NCI-H146 treated with DMSO at 0.1 percent for 48 hours (cell line): ENCODE data around the gene ADGRG1.

ENCODE experiments used
- DNase-seq: peaks from one replicate; lab custom pipeline; 2025; ENCODE audit not compliant: unreplicated experiment; lab: John Stamatoyannopoulos, UW

Gene ADGRG1

DNA sequence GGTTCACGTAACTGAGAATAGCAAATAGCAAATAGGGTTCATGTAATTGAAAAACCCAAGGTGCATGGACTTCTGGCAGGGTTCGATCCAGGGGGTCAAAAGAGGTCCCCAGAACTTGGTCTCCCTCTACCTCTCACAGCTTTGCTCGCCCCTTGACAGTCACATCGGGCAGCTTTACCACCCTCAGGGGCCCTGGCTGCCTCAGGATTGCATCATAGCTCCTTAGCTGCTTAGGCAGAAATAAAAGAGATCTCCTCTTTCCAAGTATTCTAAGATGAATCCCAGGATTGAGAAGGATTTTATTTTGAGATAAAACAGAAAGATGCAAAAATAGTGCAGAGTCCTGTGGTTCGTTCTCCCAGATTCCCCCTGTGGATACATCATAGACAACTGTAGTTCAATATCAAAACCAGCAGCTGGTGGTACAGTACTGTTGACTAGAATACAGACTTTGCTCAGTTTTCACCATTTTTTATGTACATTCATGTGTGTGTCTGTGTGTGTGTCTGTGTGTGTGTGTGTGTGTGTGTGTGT, 52.5 kb downstream of the ADGRG1 start:
- DNase-seq: no peak

DNA sequence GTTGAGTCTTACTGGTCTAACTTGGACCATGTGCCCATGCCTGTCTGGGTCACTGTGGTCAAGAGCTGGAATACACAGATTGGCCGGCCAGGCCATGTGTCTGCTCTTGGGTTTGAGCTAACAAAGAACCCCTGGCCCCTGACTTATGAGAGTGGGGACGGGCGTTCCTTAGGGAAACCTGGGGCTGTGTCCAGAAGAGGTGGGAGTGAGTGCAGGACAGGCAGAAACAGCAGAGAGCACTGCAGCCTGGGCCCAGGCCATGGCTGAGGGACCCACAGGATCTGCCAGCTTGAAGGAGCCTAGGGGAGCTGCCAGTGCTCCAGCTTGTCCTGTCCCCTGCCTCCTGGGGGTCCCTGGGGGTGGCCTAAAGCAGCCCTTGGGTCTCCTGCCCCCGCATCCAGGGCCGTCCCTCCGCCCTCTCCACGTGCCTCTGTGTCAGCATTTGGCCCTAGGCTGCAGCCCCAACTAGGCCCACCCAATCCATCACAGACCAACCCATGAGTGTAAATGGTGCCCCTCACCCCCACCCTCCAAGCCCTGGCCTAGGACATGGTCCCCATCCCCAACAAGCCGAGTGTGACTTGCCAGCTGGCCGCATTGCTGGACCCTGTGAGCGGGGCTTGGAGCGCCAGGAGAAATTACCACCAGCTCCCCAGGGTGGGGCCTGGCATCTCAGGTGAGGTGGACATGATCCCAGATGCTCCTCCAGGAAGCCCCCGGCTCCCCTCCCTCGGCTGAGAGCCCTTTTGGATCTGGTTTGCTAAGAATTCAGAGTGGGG, 53.7 kb downstream of the ADGRG1 start:
- DNase-seq: no peak

DNA sequence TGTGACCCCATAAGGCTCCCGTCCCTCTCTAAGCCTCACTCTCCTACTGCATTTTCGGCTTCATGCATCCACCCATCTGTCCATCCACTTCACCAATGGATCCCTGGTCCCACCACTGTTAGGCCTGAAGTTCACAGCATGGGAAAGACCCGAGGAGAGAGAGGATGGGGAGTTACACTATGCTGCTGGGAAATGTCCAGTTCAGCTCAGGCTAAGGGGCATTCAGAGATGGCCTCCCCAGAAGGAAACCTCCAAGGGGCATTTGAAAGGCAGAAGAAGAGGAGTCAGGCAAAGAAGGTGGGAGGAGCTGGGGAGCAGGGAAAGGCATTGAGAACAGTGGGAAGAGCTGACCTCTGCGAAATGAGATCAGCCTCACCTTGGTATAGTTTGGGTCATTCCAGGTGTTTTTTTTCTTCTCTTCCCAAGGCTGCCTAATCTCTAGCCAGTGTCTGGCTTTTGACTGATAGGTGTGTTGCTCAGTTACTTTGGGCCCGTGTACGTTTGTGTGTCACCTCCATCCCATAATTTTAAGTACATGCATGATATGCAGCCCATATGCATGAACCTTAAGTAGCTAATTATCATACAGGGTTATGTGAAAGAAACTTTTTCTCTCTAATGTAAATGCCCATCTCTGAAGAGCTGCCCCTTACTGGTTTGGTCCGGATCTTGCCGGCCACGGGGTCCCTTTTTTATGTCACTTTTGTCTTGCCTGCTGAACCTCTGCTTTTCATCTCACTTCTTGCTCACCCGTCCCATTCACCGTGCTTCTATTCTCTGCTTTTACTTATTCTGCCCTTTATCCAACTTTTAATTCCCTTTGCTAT, 54.6 kb downstream of the ADGRG1 start:
- no peak for DNase-seq

GRCh38 chr16:57683636-57684545, 55.5 kb downstream of the ADGRG1 start:
- DNase-seq: no peak

GRCh38 chr16:57684626-57685358, 56.4 kb downstream of the ADGRG1 start:
- DNase-seq: no peak

- no peak for DNase-seq
Observed at GRCh38 chr16:57685633-57686032, 57.2 kb downstream of the ADGRG1 start.

- no peak for DNase-seq
Observed at GRCh38 chr16:57686577-57686976, 58.1 kb downstream of the ADGRG1 start.

- DNase-seq: no peak
Observed at GRCh38 chr16:57687363-57687929, 59.0 kb downstream of the ADGRG1 start.

- DNase-seq: no peak
Observed at GRCh38 chr16:57688487-57688986, 60.1 kb downstream of the ADGRG1 start.

- DNase-seq: no peak
Observed at GRCh38 chr16:57688987-57689761, 60.7 kb downstream of the ADGRG1 start.

- DNase-seq: no peak
Observed at GRCh38 chr16:57689762-57690558, 61.5 kb downstream of the ADGRG1 start.

- no peak for DNase-seq
Observed at GRCh38 chr16:57690782-57691471, 62.5 kb downstream of the ADGRG1 start.

GRCh38 chr16:57692636-57693035, 64.2 kb downstream of the ADGRG1 start:
- DNase-seq: no peak

DNA sequence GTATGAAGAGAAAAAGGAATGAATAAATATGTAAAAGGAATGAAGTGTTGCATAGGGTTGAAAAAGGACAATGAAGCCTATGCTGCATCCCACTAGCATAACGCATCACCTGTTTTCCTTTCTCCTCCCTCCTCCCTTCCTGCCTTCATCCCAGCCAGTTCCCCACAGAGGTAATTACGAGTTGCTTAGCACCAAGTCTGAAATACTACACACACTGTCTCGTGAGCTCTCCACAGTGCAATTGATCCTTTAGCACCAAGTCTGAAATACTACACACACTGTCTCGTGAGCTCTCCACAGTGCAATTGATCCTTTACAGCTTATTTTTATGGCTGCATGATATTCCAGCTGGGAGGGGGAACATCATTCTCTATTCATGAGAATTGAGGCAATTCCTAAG, 65.1 kb downstream of the ADGRG1 start:
- DNase-seq: no peak

- no peak for DNase-seq
Observed at GRCh38 chr16:57694231-57694724, 65.8 kb downstream of the ADGRG1 start.

GRCh38 chr16:57694725-57695679, 66.6 kb downstream of the ADGRG1 start, which contains the start of gene DRC7:
Gene DRC7 (plus strand): TSS chr16:57694806. CDS start chr16:57697950, 3,144 bp downstream.
- no peak for DNase-seq
